ENCODE data around the gene CEACAM21.

The CEACAM21 gene

GRCh38 chr19:41595258-41595889 lies 19.4 kb downstream of the CEACAM21 start (continued):
- TF ChIP-seq ZNF274 (IDR thresholded peaks at IDR 0.05; ENCODE audit: low read length), result no peak
- TF ChIP-seq ZNF274 (tag by site-specific recombination; IDR thresholded peaks at IDR 0.05; ENCODE audit: borderline replicate concordance), result no peak
- no peak for TF ChIP-seq SETDB1 (IDR thresholded peaks at IDR 0.05; ENCODE audit: insufficient read length, low read length)
- no peak for TF ChIP-seq ZNF76 (tag by site-specific recombination; IDR thresholded peaks at IDR 0.05; ENCODE audit: borderline replicate concordance, low read depth)
- no peak for TF ChIP-seq ZNF394 (tag by site-specific recombination; IDR thresholded peaks at IDR 0.05; ENCODE audit: borderline replicate concordance)
- TF ChIP-seq, protein P1, sequence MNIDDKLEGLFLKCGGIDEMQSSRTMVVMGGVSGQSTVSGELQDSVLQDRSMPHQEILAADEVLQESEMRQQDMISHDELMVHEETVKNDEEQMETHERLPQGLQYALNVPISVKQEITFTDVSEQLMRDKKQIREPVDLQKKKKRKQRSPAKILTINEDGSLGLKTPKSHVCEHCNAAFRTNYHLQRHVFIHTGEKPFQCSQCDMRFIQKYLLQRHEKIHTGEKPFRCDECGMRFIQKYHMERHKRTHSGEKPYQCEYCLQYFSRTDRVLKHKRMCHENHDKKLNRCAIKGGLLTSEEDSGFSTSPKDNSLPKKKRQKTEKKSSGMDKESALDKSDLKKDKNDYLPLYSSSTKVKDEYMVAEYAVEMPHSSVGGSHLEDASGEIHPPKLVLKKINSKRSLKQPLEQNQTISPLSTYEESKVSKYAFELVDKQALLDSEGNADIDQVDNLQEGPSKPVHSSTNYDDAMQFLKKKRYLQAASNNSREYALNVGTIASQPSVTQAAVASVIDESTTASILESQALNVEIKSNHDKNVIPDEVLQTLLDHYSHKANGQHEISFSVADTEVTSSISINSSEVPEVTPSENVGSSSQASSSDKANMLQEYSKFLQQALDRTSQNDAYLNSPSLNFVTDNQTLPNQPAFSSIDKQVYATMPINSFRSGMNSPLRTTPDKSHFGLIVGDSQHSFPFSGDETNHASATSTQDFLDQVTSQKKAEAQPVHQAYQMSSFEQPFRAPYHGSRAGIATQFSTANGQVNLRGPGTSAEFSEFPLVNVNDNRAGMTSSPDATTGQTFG (tag by site-specific recombination; IDR thresholded peaks at IDR 0.05; ENCODE audit: borderline replicate concordance), result no peak
- no peak for TF ChIP-seq ZNF311 (tag by site-specific recombination; IDR thresholded peaks at IDR 0.05; ENCODE audit: borderline replicate concordance)
- TF ChIP-seq ZNF529 (tag by site-specific recombination; IDR thresholded peaks at IDR 0.05; ENCODE audit: insufficient replicate concordance), result no peak
- TF ChIP-seq, protein P2, sequence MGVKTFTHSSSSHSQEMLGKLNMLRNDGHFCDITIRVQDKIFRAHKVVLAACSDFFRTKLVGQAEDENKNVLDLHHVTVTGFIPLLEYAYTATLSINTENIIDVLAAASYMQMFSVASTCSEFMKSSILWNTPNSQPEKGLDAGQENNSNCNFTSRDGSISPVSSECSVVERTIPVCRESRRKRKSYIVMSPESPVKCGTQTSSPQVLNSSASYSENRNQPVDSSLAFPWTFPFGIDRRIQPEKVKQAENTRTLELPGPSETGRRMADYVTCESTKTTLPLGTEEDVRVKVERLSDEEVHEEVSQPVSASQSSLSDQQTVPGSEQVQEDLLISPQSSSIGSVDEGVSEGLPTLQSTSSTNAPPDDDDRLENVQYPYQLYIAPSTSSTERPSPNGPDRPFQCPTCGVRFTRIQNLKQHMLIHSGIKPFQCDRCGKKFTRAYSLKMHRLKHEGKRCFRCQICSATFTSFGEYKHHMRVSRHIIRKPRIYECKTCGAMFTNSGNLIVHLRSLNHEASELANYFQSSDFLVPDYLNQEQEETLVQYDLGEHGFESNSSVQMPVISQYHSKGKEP (tag by site-specific recombination; IDR thresholded peaks at IDR 0.05), result no peak
- TF ChIP-seq ZSCAN16 (tag by site-specific recombination; IDR thresholded peaks at IDR 0.05), result no peak
- TF ChIP-seq KLF8 (tag by site-specific recombination; IDR thresholded peaks at IDR 0.05), result 0 out of 2 replicates have a peak, but pooled peaks have one; percentile 17
- TF ChIP-seq ZXDB (tag by site-specific recombination; IDR thresholded peaks at IDR 0.05), result no peak
- TF ChIP-seq, protein P3, sequence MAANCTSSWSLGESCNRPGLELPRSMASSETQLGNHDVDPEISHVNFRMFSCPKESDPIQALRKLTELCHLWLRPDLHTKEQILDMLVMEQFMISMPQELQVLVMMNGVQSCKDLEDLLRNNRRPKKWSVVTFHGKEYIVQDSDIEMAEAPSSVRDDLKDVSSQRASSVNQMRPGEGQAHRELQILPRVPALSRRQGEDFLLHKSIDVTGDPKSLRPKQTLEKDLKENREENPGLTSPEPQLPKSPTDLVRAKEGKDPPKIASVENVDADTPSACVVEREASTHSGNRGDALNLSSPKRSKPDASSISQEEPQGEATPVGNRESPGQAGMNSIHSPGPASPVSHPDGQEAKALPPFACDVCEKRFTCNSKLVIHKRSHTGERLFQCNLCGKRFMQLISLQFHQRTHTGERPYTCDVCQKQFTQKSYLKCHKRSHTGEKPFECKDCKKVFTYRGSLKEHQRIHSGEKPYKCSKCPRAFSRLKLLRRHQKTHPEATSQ (tag by site-specific recombination; IDR thresholded peaks at IDR 0.05), result no peak
- TF ChIP-seq ZNF677 (tag by site-specific recombination; IDR thresholded peaks at IDR 0.05), result no peak
- TF ChIP-seq ZNF211 (tag by site-specific recombination; IDR thresholded peaks at IDR 0.05; ENCODE audit: low read depth), result no peak
- TF ChIP-seq ZNF146 (tag by site-specific recombination; IDR thresholded peaks at IDR 0.05), result no peak
- TF ChIP-seq ZBTB8A (tag by site-specific recombination; IDR thresholded peaks at IDR 0.05), result no peak
- no peak for TF ChIP-seq MEIS1 (CRISPR knock-in tag; IDR thresholded peaks at IDR 0.05; ENCODE audit: borderline replicate concordance)
- no peak for TF ChIP-seq ZNF175 (tag by site-specific recombination; IDR thresholded peaks at IDR 0.05)
- no peak for TF ChIP-seq ZSCAN30 (tag by site-specific recombination; IDR thresholded peaks at IDR 0.05)
- no peak for TF ChIP-seq ZNF10 (tag by site-specific recombination; IDR thresholded peaks at IDR 0.05)
- no peak for TF ChIP-seq ZNF792 (tag by site-specific recombination; IDR thresholded peaks at IDR 0.05)
- TF ChIP-seq ZNF664 (tag by site-specific recombination; IDR thresholded peaks at IDR 0.05), result peak; percentile 58; the same call in 1 of the 2 replicates
- TF ChIP-seq ZNF404 (tag by site-specific recombination; IDR thresholded peaks at IDR 0.05), result no peak
- TF ChIP-seq ZNF548 (tag by site-specific recombination; IDR thresholded peaks at IDR 0.05), result no peak
- TF ChIP-seq ZNF654 (tag by site-specific recombination; IDR thresholded peaks at IDR 0.05; ENCODE audit: low read depth), result peak; percentile 90
- TF ChIP-seq GLI2 (tag by site-specific recombination; IDR thresholded peaks at IDR 0.05; ENCODE audit: borderline replicate concordance, low read depth), result no peak
- no peak for TF ChIP-seq ZNF549 (tag by site-specific recombination; IDR thresholded peaks at IDR 0.05)
- TF ChIP-seq, protein P4, sequence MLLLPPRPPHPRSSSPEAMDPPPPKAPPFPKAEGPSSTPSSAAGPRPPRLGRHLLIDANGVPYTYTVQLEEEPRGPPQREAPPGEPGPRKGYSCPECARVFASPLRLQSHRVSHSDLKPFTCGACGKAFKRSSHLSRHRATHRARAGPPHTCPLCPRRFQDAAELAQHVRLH (tag by site-specific recombination; IDR thresholded peaks at IDR 0.05), result no peak
- no peak for TF ChIP-seq ZNF138 (tag by site-specific recombination; IDR thresholded peaks at IDR 0.05; ENCODE audit: borderline replicate concordance)
- peak; percentile 62; the same call in 1 of the 2 replicates for TF ChIP-seq ZNF362 (tag by site-specific recombination; IDR thresholded peaks at IDR 0.05)

Measured in HEK293 (cell line).